Prostate gland (tissue), 2 donors: ENCODE measurements around the gene C6orf141. TPM values are rescaled to one million over a fixed set of nuclear protein-coding genes. Genes with fewer than 3 reads are reported as not detected.

Source experiments
- total RNA-seq, 2 donors: library from RNA; depleted of rRNA; stranded (reverse); fragments of >200 nt; gene quantifications; one replicate each; pipeline ENCODE4 v1.1.0, GENCODE V29; 2016

Gene C6orf141
- total RNA-seq, 2 donors from 2014 or later = 2.2 to 37.8 TPM

Other genes with a start within 250 kb of the C6orf141 start
- gene MMUT, start 87.4 kb upstream of the C6orf141 start, total RNA-seq = 10 to 100 TPM; 13.7 to 23.9 TPM
- gene CENPQ, start 87.3 kb upstream of the C6orf141 start, total RNA-seq = 1 to 10 TPM; 3.5 to 3.8 TPM
- gene GLYATL3, start 50.7 kb upstream of the C6orf141 start, total RNA-seq = not detected
- not detected for gene RHAG, start 86.2 kb downstream of the C6orf141 start, total RNA-seq
- gene CRISP2, start 162.9 kb downstream of the C6orf141 start, total RNA-seq = 10 to 100 TPM in 1 of 2 donors, under 1 TPM in 1; 0.14 to 22.7 TPM
- gene CRISP3, start 193.7 kb downstream of the C6orf141 start, total RNA-seq = under 1 TPM; 0.28 to 0.55 TPM
- 10 to 100 TPM in 1 of 2 donors, not detected in 1; 12.4 TPM for gene PGK2, start 236.6 kb downstream of the C6orf141 start, total RNA-seq